ENCODE measurements around the gene SPACA4.
"Not testable (repeated sequence)": the region's sequence is repeated elsewhere in the genome, so short reads cannot be mapped to it uniquely, and the experiment has no call there.

SPACA4 gene

GRCh38 chr19:48577908-48578307, 28.6 kb upstream of the SPACA4 start:
- H3K4me3 ChIP-seq (ENCODE audit: low read length); H3K36me3 ChIP-seq (ENCODE audit: control insufficient read depth, insufficient read depth, low read length); H3K27me3 ChIP-seq (ENCODE audit: control insufficient read depth, insufficient read depth, low read length); H3K9ac ChIP-seq (ENCODE audit: low read length); H3K9me3 ChIP-seq (ENCODE audit: control insufficient read depth, low read length): not testable (repeated sequence)
- H3K4me1 ChIP-seq (ENCODE audit: control insufficient read depth, insufficient read depth, low read length) = peaks cover 16% of the 10 kb centered on the region

GRCh38 chr19:48578891-48579290, 27.7 kb upstream of the SPACA4 start:
- Histone ChIP-seq H3K9ac (ENCODE audit: low read length) (no peak overlapping the region), H3K9me3 (ENCODE audit: control insufficient read depth, low read length) (no peaks in the 10 kb centered on the region), H3K36me3 (ENCODE audit: control insufficient read depth, insufficient read depth, low read length) (no peaks in the 10 kb centered on the region), H3K4me3 (ENCODE audit: low read length) (no peak overlapping the region), H3K4me1 (ENCODE audit: control insufficient read depth, insufficient read depth, low read length) (peaks cover 16% of the 10 kb centered on the region), H3K27me3 (ENCODE audit: control insufficient read depth, insufficient read depth, low read length) (no peaks in the 10 kb centered on the region)

GRCh38 chr19:48582168-48582567, 24.4 kb upstream of the SPACA4 start:
- no peak overlapping the region for H3K4me3 ChIP-seq (ENCODE audit: low read length)
- peaks cover 15% of the 10 kb centered on the region for H3K4me1 ChIP-seq (ENCODE audit: control insufficient read depth, insufficient read depth, low read length)
- H3K27me3 ChIP-seq (ENCODE audit: control insufficient read depth, insufficient read depth, low read length) = no peaks in the 10 kb centered on the region
- H3K9me3 ChIP-seq (ENCODE audit: control insufficient read depth, low read length) = no peaks in the 10 kb centered on the region
- H3K9ac ChIP-seq (ENCODE audit: low read length) = no peak overlapping the region
- no peaks in the 10 kb centered on the region for H3K36me3 ChIP-seq (ENCODE audit: control insufficient read depth, insufficient read depth, low read length)

GRCh38 chr19:48587387-48587786, 19.2 kb upstream of the SPACA4 start:
- Histone ChIP-seq H3K4me1 (ENCODE audit: control insufficient read depth, insufficient read depth, low read length) (peaks cover 20% of the 10 kb centered on the region), H3K27me3 (ENCODE audit: control insufficient read depth, insufficient read depth, low read length) (no peaks in the 10 kb centered on the region), H3K4me3 (ENCODE audit: low read length) (no peak overlapping the region), H3K36me3 (ENCODE audit: control insufficient read depth, insufficient read depth, low read length) (no peaks in the 10 kb centered on the region), H3K9ac (ENCODE audit: low read length) (no peak overlapping the region), H3K9me3 (ENCODE audit: control insufficient read depth, low read length) (no peaks in the 10 kb centered on the region)

GRCh38 chr19:48588670-48589401, 17.7 kb upstream of the SPACA4 start:
- Histone ChIP-seq H3K9me3 (ENCODE audit: control insufficient read depth, low read length) (no peaks in the 10 kb centered on the region), H3K36me3 (ENCODE audit: control insufficient read depth, insufficient read depth, low read length) (no peaks in the 10 kb centered on the region), H3K27me3 (ENCODE audit: control insufficient read depth, insufficient read depth, low read length) (no peaks in the 10 kb centered on the region), H3K9ac (ENCODE audit: low read length) (peak overlapping the region; percentile 61), H3K4me3 (ENCODE audit: low read length) (peak overlapping the region; percentile 31), H3K4me1 (ENCODE audit: control insufficient read depth, insufficient read depth, low read length) (peaks cover 13% of the 10 kb centered on the region)

- H3K36me3 ChIP-seq (ENCODE audit: control insufficient read depth, insufficient read depth, low read length) = no peaks in the 10 kb centered on the region
- no peaks in the 10 kb centered on the region for H3K27me3 ChIP-seq (ENCODE audit: control insufficient read depth, insufficient read depth, low read length)
- H3K9me3 ChIP-seq (ENCODE audit: control insufficient read depth, low read length) = no peaks in the 10 kb centered on the region
- H3K4me3 ChIP-seq (ENCODE audit: low read length) = no peak overlapping the region
- no peak overlapping the region for H3K9ac ChIP-seq (ENCODE audit: low read length)
- peaks cover 6% of the 10 kb centered on the region for H3K4me1 ChIP-seq (ENCODE audit: control insufficient read depth, insufficient read depth, low read length)
These were observed 15.5 kb upstream of the SPACA4 start for GRCh38 chr19:48591021-48591420.

GRCh38 chr19:48595171-48595570, 11.4 kb upstream of the SPACA4 start:
- Histone ChIP-seq H3K4me3 (ENCODE audit: low read length) (no peak overlapping the region), H3K36me3 (ENCODE audit: control insufficient read depth, insufficient read depth, low read length) (no peaks in the 10 kb centered on the region), H3K9ac (ENCODE audit: low read length) (no peak overlapping the region)

GRCh38 chr19:48595833-48596232, 10.7 kb upstream of the SPACA4 start:
- Histone ChIP-seq H3K27me3 (ENCODE audit: control insufficient read depth, insufficient read depth, low read length) (no peaks in the 10 kb centered on the region), H3K36me3 (ENCODE audit: control insufficient read depth, insufficient read depth, low read length) (no peaks in the 10 kb centered on the region), H3K9ac (ENCODE audit: low read length) (no peak overlapping the region), H3K4me1 (ENCODE audit: control insufficient read depth, insufficient read depth, low read length) (no peaks in the 10 kb centered on the region), H3K9me3 (ENCODE audit: control insufficient read depth, low read length) (no peaks in the 10 kb centered on the region), H3K4me3 (ENCODE audit: low read length) (no peak overlapping the region)

More at GRCh38 chr19:48595171-48595570, 11.4 kb upstream of the SPACA4 start:
- Histone ChIP-seq H3K4me1 (ENCODE audit: control insufficient read depth, insufficient read depth, low read length) (no peaks in the 10 kb centered on the region), H3K9me3 (ENCODE audit: control insufficient read depth, low read length) (no peaks in the 10 kb centered on the region), H3K27me3 (ENCODE audit: control insufficient read depth, insufficient read depth, low read length) (no peaks in the 10 kb centered on the region)

- no peak overlapping the region for H3K4me3 ChIP-seq (ENCODE audit: low read length)
- no peaks in the 10 kb centered on the region for H3K9me3 ChIP-seq (ENCODE audit: control insufficient read depth, low read length)
- H3K4me1 ChIP-seq (ENCODE audit: control insufficient read depth, insufficient read depth, low read length) = no peaks in the 10 kb centered on the region
- no peaks in the 10 kb centered on the region for H3K36me3 ChIP-seq (ENCODE audit: control insufficient read depth, insufficient read depth, low read length)
- no peak overlapping the region for H3K9ac ChIP-seq (ENCODE audit: low read length)
- H3K27me3 ChIP-seq (ENCODE audit: control insufficient read depth, insufficient read depth, low read length) = no peaks in the 10 kb centered on the region
These were observed 10.3 kb upstream of the SPACA4 start for GRCh38 chr19:48596237-48596636.

- H3K4me3 ChIP-seq (ENCODE audit: low read length) = no peak overlapping the region
- no peaks in the 10 kb centered on the region for H3K27me3 ChIP-seq (ENCODE audit: control insufficient read depth, insufficient read depth, low read length)
- no peak overlapping the region for H3K9ac ChIP-seq (ENCODE audit: low read length)
- H3K4me1 ChIP-seq (ENCODE audit: control insufficient read depth, insufficient read depth, low read length) = peaks cover 3% of the 10 kb centered on the region
- no peaks in the 10 kb centered on the region for H3K36me3 ChIP-seq (ENCODE audit: control insufficient read depth, insufficient read depth, low read length)
- H3K9me3 ChIP-seq (ENCODE audit: control insufficient read depth, low read length) = no peaks in the 10 kb centered on the region
These were observed 9.7 kb upstream of the SPACA4 start for GRCh38 chr19:48596679-48597465.

GRCh38 chr19:48598996-48599700, 7.4 kb upstream of the SPACA4 start:
- Histone ChIP-seq H3K9me3 (ENCODE audit: control insufficient read depth, low read length) (no peaks in the 10 kb centered on the region), H3K4me3 (ENCODE audit: low read length) (no peak overlapping the region), H3K4me1 (ENCODE audit: control insufficient read depth, insufficient read depth, low read length) (peaks cover 19% of the 10 kb centered on the region), H3K27me3 (ENCODE audit: control insufficient read depth, insufficient read depth, low read length) (no peaks in the 10 kb centered on the region), H3K9ac (ENCODE audit: low read length) (no peak overlapping the region), H3K36me3 (ENCODE audit: control insufficient read depth, insufficient read depth, low read length) (no peaks in the 10 kb centered on the region)

Measured in mucosa of stomach (tissue), 1 donor.